Kidney epithelial cell (primary cell): ENCODE results near the gene FLOT1. TPM values are rescaled to one million over a fixed set of nuclear protein-coding genes. Genes with fewer than 3 reads are reported as not detected.

ENCODE experiments used
- DNase-seq: peaks from one replicate; pipeline ENCODE4 v3.0.0-alpha.2; 2010; ENCODE audit warnings: low read depth
- H3K27me3 ChIP-seq: 2 replicates; pipeline ENCODE4 v1.6.0; 2011; ENCODE audit warnings: low read length; ENCODE audit not compliant: control insufficient read depth, insufficient read depth
- H3K36me3 ChIP-seq: 2 replicates; pipeline ENCODE4 v1.5.1; 2011; ENCODE audit warnings: low read length; ENCODE audit not compliant: control insufficient read depth, insufficient read depth
- H3K4me3 ChIP-seq: 2 replicates; pipeline ENCODE4 v1.5.1; 2011; ENCODE audit warnings: low read depth, mild to moderate bottlenecking, control low read depth, low read length
- total RNA-seq: library from RNA; depleted of rRNA; stranded (reverse); fragments of >200 nt; gene quantifications from 2 replicates; pipeline ENCODE4 v1.2.3, GENCODE V29; 2015
- TF ChIP-seq, protein P1 (sequence below): IDR thresholded peaks from 2 replicates; pipeline ENCODE4 v1.5.1; 2011; ENCODE audit warnings: mild to moderate bottlenecking, moderate library complexity, low read length, control low read depth, inconsistent platforms; ENCODE audit not compliant: insufficient read depth, poor library complexity, severe bottlenecking

FLOT1 gene
- total RNA-seq, 1 donor from 2014 or later: 142 TPM

DNA sequence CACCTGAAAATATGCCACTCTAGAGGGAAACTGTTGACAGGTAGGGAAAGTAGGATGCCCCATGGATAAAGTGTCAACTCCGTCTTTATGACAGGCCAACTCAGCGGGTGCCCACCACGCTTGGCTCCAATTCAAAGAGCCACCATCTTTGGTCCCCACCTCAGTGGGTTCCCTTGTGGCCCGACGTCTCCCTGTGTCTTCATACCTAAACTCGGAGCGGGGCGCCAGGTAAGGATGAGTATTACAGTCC lies 25.7 kb downstream of the FLOT1 start:
- peak overlapping the region; percentile 62 for H3K4me3 ChIP-seq
- no peak for DNase-seq
- peaks cover 1% of the 10 kb centered on the region for H3K36me3 ChIP-seq
- no peaks in the 10 kb centered on the region for H3K27me3 ChIP-seq
- TF ChIP-seq, protein P1, sequence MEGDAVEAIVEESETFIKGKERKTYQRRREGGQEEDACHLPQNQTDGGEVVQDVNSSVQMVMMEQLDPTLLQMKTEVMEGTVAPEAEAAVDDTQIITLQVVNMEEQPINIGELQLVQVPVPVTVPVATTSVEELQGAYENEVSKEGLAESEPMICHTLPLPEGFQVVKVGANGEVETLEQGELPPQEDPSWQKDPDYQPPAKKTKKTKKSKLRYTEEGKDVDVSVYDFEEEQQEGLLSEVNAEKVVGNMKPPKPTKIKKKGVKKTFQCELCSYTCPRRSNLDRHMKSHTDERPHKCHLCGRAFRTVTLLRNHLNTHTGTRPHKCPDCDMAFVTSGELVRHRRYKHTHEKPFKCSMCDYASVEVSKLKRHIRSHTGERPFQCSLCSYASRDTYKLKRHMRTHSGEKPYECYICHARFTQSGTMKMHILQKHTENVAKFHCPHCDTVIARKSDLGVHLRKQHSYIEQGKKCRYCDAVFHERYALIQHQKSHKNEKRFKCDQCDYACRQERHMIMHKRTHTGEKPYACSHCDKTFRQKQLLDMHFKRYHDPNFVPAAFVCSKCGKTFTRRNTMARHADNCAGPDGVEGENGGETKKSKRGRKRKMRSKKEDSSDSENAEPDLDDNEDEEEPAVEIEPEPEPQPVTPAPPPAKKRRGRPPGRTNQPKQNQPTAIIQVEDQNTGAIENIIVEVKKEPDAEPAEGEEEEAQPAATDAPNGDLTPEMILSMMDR: no peak

DNA sequence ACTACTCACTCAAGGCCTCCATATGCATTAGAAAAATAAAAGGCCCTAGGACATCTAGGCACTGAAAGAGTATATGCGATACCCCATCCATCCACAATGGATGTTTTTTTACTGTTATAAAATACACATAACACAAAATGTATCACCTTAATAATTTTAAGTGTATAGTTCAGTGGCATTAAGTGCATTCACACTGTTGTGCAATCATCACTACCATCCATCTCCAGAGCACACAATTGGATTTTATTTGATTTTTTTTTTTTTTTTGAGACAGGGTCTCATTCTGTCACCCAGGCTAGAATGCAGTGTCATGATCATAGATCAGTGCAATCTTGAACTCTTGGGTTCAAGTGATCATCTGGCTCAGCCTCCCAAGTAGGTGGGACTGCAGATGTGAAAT lies 28.2 kb downstream of the FLOT1 start:
- H3K27me3 ChIP-seq: no peaks in the 10 kb centered on the region
- no peak for DNase-seq
- H3K36me3 ChIP-seq: no peaks in the 10 kb centered on the region
- TF ChIP-seq, protein P1: no peak
- no peak overlapping the region for H3K4me3 ChIP-seq

DNA sequence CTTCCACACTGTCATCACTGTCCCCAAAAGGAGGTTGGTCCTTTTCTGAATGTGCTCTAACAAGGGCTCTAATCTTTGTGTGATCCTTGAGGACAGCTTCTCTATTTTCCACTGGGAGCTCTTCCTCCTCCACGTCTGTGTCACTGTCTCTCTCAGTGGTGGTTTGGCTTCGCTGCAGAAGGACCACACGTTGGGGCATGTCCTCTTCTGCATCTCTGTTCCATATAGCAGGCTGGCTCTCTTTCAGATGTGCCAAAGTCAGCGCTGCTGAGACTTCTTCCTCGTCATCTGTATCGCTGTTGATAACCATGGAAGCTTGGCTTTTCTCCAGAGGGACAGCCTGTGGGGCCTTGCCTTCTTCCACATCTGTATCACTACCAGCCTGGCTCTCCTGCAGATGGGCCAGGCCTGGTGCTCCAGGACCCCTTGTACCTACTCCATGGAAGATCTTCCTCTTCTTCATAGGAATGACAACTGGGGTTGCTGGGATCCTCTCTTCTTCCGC lies 30.0 kb downstream of the FLOT1 start:
- Histone ChIP-seq H3K4me3 (no peak overlapping the region), H3K27me3 (no peaks in the 10 kb centered on the region), H3K36me3 (no peaks in the 10 kb centered on the region)
- no peak for DNase-seq
- TF ChIP-seq, protein P1: no peak

DNA sequence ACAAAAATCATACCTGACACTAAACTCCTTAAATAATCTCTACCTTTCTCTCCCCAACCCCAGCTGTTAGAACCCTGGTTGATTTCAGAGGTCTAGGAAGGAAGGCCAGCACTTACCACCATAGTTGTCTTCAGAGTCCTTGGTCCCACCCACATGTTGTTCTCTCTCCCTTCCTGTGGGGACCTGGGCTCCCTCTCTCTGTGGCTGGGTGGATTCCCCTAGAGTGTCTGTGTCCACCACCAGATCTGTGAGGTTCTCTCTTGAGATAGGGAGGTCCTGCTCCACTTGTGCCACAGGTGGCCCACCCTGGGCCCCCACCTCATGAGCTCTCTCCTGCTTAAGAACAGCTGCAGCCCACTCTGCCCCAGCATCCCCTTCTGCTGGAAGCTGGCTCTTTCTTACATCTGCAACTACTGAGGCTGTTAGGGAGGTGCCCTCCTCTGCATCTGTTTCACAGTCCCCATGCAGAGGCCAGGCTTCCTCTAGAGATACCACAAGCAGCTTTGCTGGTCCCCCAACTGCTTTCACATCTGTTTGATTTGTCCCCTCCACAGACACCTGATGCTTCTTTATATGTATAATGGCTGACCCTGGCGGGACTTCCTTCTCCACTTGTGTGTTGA lies 30.6 kb downstream of the FLOT1 start:
- TF ChIP-seq, protein P1: no peak
- DNase-seq: no peak
- Histone ChIP-seq H3K4me3 (no peak overlapping the region), H3K27me3 (no peaks in the 10 kb centered on the region), H3K36me3 (no peaks in the 10 kb centered on the region)

DNA sequence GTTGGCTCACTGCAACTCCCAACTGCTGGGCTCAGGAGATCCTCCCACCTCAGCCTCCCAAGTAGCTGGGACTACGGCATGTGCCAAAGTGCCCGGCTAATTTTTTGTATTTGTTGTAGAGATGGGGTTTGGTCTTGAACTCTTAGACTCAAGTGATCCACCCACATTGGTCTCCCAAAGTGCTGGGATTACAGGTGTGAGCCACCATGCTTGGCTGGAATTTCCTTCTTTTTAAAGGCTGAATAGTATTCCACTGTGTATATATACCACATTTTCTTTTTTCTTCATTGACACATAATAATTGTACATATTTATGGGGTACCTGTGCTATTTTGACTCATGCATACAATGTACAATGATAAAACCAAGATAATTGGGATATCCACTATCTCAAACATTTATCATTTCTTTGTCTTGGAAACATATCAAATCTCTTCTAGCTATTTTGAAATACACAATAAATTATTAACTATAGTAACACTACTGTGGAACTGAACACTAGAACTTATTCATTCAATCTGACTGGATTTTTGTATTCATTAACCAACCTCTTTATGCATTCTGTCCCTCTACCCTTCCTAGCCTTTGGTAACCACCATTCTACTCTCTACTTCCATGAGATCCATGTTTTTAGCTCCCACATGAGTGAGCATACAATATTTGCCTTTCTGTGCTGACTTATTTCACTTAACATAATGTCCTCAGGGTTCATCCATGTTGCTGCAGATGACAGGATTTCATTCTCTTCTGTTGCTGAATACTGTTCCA lies 33.2 kb downstream of the FLOT1 start:
- TF ChIP-seq, protein P1: no peak
- Histone ChIP-seq H3K36me3 (no peaks in the 10 kb centered on the region), H3K4me3 (no peak overlapping the region), H3K27me3 (no peaks in the 10 kb centered on the region)
- DNase-seq: no peak
